Measurements from ENCODE around the gene EME2. TPM values are rescaled to one million over a fixed set of nuclear protein-coding genes. Genes with fewer than 3 reads are reported as not detected.

Gene EME2
- total RNA-seq, 1 experiment from 2014 or later: 24.2 TPM

DNA sequence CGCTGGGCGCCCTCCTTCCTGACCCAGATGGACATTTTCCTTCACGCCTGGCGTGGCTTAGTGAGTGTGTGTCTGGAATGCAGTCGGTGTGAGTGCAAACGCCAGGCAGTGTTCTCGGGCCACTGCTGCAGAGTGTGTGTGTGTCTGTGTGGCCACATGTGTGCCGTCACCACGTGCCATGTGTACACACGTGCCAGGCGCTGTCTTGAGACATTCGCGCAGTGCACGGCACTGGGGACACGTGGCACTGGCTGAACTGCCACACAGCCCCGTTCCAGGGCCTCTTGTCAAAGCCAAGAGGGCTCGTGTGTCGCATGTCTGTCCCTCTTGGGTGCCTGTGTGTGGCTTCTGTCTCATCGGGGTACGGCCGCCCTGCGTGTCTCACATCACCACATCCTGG lies 37.8 kb upstream of the EME2 start:
- no peak overlapping the region for H3K4me2 ChIP-seq
- H2AFZ ChIP-seq: no peak overlapping the region
- intact Hi-C loops (cut with micrococcal nuclease; ENCODE audit: unreplicated experiment): no loop called here
- CTCF ChIA-PET: no interaction called here
- no peak overlapping the region for H3K4me3 ChIP-seq
- H3K79me2 ChIP-seq (ENCODE audit: low read depth): no peaks in the 10 kb centered on the region
- no peaks in the 10 kb centered on the region for H3K9me2 ChIP-seq (ENCODE audit: insufficient read depth)
- POLR2A ChIA-PET (ENCODE audit: unreplicated experiment): no interaction called here
- no peaks in the 10 kb centered on the region for H4K20me1 ChIP-seq (ENCODE audit: insufficient read depth)
- H3F3A ChIP-seq (ENCODE audit: insufficient read depth, low read depth): peaks cover 39% of the 10 kb centered on the region
- TF ChIP-seq, protein P1, sequence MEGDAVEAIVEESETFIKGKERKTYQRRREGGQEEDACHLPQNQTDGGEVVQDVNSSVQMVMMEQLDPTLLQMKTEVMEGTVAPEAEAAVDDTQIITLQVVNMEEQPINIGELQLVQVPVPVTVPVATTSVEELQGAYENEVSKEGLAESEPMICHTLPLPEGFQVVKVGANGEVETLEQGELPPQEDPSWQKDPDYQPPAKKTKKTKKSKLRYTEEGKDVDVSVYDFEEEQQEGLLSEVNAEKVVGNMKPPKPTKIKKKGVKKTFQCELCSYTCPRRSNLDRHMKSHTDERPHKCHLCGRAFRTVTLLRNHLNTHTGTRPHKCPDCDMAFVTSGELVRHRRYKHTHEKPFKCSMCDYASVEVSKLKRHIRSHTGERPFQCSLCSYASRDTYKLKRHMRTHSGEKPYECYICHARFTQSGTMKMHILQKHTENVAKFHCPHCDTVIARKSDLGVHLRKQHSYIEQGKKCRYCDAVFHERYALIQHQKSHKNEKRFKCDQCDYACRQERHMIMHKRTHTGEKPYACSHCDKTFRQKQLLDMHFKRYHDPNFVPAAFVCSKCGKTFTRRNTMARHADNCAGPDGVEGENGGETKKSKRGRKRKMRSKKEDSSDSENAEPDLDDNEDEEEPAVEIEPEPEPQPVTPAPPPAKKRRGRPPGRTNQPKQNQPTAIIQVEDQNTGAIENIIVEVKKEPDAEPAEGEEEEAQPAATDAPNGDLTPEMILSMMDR (conservative IDR thresholded peaks at IDR 0.05): no peak
- TF ChIP-seq EZH2 (IDR thresholded peaks at IDR 0.05; ENCODE audit: low read depth): no peak
- DNase-seq: no peak
- no peak overlapping the region for H3K27ac ChIP-seq
- no peaks in the 10 kb centered on the region for H3K36me3 ChIP-seq (ENCODE audit: low read depth)
- H3K4me1 ChIP-seq (replicated peaks; ENCODE audit: insufficient read depth): no peaks in the 10 kb centered on the region
- H3K27me3 ChIP-seq (ENCODE audit: insufficient read depth, low read depth): no peaks in the 10 kb centered on the region
- BruUV-seq (replicated peaks): no TSS peak
- H3K9me3 ChIP-seq (ENCODE audit: insufficient read depth, low read depth): no peaks in the 10 kb centered on the region

DNA sequence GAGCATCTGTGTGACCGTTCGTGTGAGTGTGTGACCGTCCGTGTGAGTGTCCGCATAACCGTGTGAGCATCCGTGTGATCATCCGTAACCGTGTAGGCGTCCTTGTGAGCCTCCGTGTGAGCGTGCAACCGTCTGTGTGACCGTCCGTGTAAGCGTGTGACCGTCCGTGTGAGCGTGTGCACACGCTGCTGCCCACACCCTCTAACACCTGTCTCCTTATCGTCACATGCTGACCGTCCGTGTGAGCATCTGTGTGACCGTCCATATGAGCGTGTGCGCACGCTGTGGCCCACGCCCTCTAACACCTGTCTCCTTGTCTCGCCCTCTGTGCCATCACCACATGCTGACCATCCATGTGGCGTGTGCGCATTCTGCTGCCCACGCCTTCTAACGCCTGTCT lies 32.4 kb upstream of the EME2 start:
- Histone ChIP-seq H3K27me3 (ENCODE audit: insufficient read depth, low read depth) (no peaks in the 10 kb centered on the region), H3K4me3 (no peak overlapping the region), H3K9me2 (ENCODE audit: insufficient read depth) (no peaks in the 10 kb centered on the region), H2AFZ (no peak overlapping the region), H3K36me3 (ENCODE audit: low read depth) (no peaks in the 10 kb centered on the region; the same call in 1 of the 2 replicates), H3K27ac (no peak overlapping the region), H3F3A (ENCODE audit: insufficient read depth, low read depth) (peaks cover 54% of the 10 kb centered on the region), H3K4me2 (no peak overlapping the region), H3K79me2 (ENCODE audit: low read depth) (0 out of 2 replicates have a peak, but pooled peaks cover 4% of the 10 kb centered on the region), H4K20me1 (ENCODE audit: insufficient read depth) (no peaks in the 10 kb centered on the region), H3K4me1 (replicated peaks; ENCODE audit: insufficient read depth) (peaks cover 22% of the 10 kb centered on the region), H3K9me3 (ENCODE audit: insufficient read depth, low read depth) (no peaks in the 10 kb centered on the region)
- intact Hi-C loops (cut with micrococcal nuclease; ENCODE audit: unreplicated experiment): no loop called here
- DNase-seq: no peak
- BruUV-seq (replicated peaks): no TSS peak
- POLR2A ChIA-PET (ENCODE audit: unreplicated experiment): no interaction called here
- TF ChIP-seq, protein P1 (conservative IDR thresholded peaks at IDR 0.05): no peak
- no peak for TF ChIP-seq EZH2 (IDR thresholded peaks at IDR 0.05; ENCODE audit: low read depth)
- CTCF ChIA-PET: no interaction called here

DNA sequence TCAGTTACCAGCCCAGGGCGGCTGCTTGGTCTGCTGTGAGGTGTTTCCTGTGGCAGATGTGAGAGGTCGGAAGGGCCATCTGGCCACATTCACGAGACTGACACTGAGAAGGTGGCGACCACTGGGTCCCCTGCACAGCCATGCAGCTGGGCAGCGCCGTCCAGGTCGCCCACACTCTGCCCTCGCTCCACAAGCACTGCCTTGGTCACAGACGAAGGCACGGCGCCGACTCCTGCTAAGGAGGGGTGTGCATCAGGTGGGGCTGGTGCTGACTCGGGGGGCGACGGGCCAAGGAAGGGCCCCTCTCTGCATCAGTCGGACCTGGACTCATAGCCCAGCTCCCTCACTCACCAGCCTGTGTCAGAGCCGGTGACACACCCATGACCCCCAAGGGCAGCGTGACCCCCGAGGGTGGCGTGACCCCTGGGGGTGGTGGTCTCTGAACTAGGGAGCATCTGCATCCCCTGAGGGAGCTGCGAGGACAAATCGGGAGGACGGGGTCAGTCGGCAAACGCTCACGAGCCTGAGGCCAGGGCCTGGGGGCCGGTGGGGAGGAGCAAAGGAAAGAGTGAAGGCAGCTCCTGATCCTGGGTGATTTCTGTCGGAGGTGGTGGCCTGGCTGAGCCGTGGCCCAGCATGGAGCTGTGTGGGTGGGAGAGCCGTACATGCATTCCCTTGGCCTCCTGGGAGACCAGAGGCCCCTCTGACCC lies 31.7 kb upstream of the EME2 start:
- H3K27ac ChIP-seq: no peak overlapping the region
- H4K20me1 ChIP-seq (ENCODE audit: insufficient read depth): no peaks in the 10 kb centered on the region
- POLR2A ChIA-PET (ENCODE audit: unreplicated experiment): no interaction called here
- peaks cover 55% of the 10 kb centered on the region for H3F3A ChIP-seq (ENCODE audit: insufficient read depth, low read depth)
- H3K4me2 ChIP-seq: no peak overlapping the region
- TF ChIP-seq, protein P1 (conservative IDR thresholded peaks at IDR 0.05): no peak
- no peak for TF ChIP-seq EZH2 (IDR thresholded peaks at IDR 0.05; ENCODE audit: low read depth)
- no peaks in the 10 kb centered on the region for H3K27me3 ChIP-seq (ENCODE audit: insufficient read depth, low read depth)
- no peaks in the 10 kb centered on the region; the same call in 1 of the 2 replicates for H3K36me3 ChIP-seq (ENCODE audit: low read depth)
- no peaks in the 10 kb centered on the region for H3K9me2 ChIP-seq (ENCODE audit: insufficient read depth)
- no peak overlapping the region for H3K4me3 ChIP-seq
- DNase-seq: no peak
- H3K9me3 ChIP-seq (ENCODE audit: insufficient read depth, low read depth): no peaks in the 10 kb centered on the region
- intact Hi-C loops (cut with micrococcal nuclease; ENCODE audit: unreplicated experiment): no loop called here
- H2AFZ ChIP-seq: no peak overlapping the region
- H3K79me2 ChIP-seq (ENCODE audit: low read depth): 0 out of 2 replicates have a peak, but pooled peaks cover 4% of the 10 kb centered on the region
- BruUV-seq (replicated peaks): no TSS peak
- CTCF ChIA-PET: interaction anchor here (0.6 kb wide), 1 partner anchor 380 kb away, joined by 5 read pairs; no protein-coding TSS in a partner anchor
- H3K4me1 ChIP-seq (replicated peaks; ENCODE audit: insufficient read depth): peaks cover 29% of the 10 kb centered on the region

All from PC-9 (cell line).